Transverse colon (tissue), 4 donors: ENCODE measurements around the gene HOXA2. TPM values are rescaled to one million over a fixed set of nuclear protein-coding genes. Genes with fewer than 3 reads are reported as not detected.

Source experiments
- DNase-seq: peaks from one replicate; pipeline ENCODE4 v3.0.0-alpha.2; 2019
- H3K27ac ChIP-seq, 4 donors: fragments of 200-600 bp; sonication (generic); 2 replicates each; pipeline ENCODE4 v1.5.1; 2016 to 2018; ENCODE audit warnings: inconsistent platforms in 4 of 4
- H3K27me3 ChIP-seq: fragments of 200-600 bp; sonication (generic); 2 replicates; pipeline ENCODE4 v1.5.1; 2017; ENCODE audit warnings: inconsistent platforms
- H3K36me3 ChIP-seq, 4 donors: fragments of 200-600 bp; sonication (generic); 2 replicates each; pipeline ENCODE4 v1.5.1; 2017 to 2019; ENCODE audit warnings: inconsistent platforms in 4 of 4
- H3K4me1 ChIP-seq, 4 donors: fragments of 200-600 bp; sonication (generic); 2 replicates each; pipeline ENCODE4 v1.5.1; 2017 to 2020; ENCODE audit warnings: inconsistent platforms in 4 of 4
- H3K4me3 ChIP-seq, 4 donors: fragments of 200-600 bp; sonication (generic); 1 replicate in 1 of 4; 2 replicates in 3 of 4; pipeline versions ENCODE4 v1.5.1 to v1.6.1; 2017 to 2019; ENCODE audit warnings: inconsistent platforms in 4 of 4
- H3K9me3 ChIP-seq, 2 donors: fragments of 200-600 bp; sonication (generic); 2 replicates each; pipeline ENCODE4 v1.5.1; 2017 to 2019; ENCODE audit warnings: inconsistent platforms in 2 of 2
- CTCF ChIP-seq, 5 experiments: fragments of 200-600 bp in 3 of 5; fragments of 450-650 bp in 2 of 5; sonication (generic) in 3 of 5; IDR thresholded peaks; 1 replicate in 2 of 5; 2 replicates in 3 of 5; pipeline ENCODE4 v1.5.1; 2016 to 2017; ENCODE audit warnings: antibody characterized with exemption in 5 of 5, inconsistent platforms in 3 of 5, mild to moderate bottlenecking in 2 of 5, moderate library complexity in 1 of 5
- EP300 ChIP-seq: sonication (generic); formaldehyde crosslinking; IDR thresholded peaks from one replicate; pipeline ENCODE4 v1.6.1; 2017; ENCODE audit warnings: antibody characterized with exemption, low read depth
- POLR2A ChIP-seq: fragments of 450-650 bp; IDR thresholded peaks from one replicate; pipeline ENCODE4 v1.6.1; 2016; ENCODE audit warnings: antibody characterized with exemption, mild to moderate bottlenecking, moderate library complexity
- POLR2AphosphoS5 ChIP-seq, 3 donors: sonication (generic); formaldehyde crosslinking; IDR thresholded peaks; one replicate each; pipeline ENCODE4 v1.6.1; 2016; ENCODE audit warnings: antibody characterized with exemption in 3 of 3
- WGBS, 2 donors: methylation state at CpG; one replicate each; pipeline ENCODE4 v1.1.5; 2018; ENCODE audit warnings: low coverage in 1 of 2; 5-methylcytosine and 5-hydroxymethylcytosine counted together
- in situ Hi-C, 4 donors: fragments of 200-750 bp; cut with MboI; loops; one replicate each; pipeline versions ENCODE4 v1.15.0 to v1.15.1; 2017; ENCODE audit warnings: low sequenced_read_pairs in 3 of 4, low pct_ligation_motif_present in 1 of 4, low pct_unique_long_range_greater_than_20kb in 1 of 4
- intact Hi-C: fragments of 100-400 bp; cut with DNase I; formaldehyde crosslinking; loops from one replicate; pipeline ENCODE4 v1.15.1; 2023; ENCODE audit warnings: low total_unique reads
- total RNA-seq, 4 donors: library from RNA; depleted of rRNA; stranded (reverse); fragments of >200 nt; gene quantifications; one replicate each; pipeline ENCODE4 v1.1.0, GENCODE V29; 2016

HOXA2 gene
- total RNA-seq, 4 donors from 2014 or later: 2.7 to 16.1 (median 5.2) TPM

DNA sequence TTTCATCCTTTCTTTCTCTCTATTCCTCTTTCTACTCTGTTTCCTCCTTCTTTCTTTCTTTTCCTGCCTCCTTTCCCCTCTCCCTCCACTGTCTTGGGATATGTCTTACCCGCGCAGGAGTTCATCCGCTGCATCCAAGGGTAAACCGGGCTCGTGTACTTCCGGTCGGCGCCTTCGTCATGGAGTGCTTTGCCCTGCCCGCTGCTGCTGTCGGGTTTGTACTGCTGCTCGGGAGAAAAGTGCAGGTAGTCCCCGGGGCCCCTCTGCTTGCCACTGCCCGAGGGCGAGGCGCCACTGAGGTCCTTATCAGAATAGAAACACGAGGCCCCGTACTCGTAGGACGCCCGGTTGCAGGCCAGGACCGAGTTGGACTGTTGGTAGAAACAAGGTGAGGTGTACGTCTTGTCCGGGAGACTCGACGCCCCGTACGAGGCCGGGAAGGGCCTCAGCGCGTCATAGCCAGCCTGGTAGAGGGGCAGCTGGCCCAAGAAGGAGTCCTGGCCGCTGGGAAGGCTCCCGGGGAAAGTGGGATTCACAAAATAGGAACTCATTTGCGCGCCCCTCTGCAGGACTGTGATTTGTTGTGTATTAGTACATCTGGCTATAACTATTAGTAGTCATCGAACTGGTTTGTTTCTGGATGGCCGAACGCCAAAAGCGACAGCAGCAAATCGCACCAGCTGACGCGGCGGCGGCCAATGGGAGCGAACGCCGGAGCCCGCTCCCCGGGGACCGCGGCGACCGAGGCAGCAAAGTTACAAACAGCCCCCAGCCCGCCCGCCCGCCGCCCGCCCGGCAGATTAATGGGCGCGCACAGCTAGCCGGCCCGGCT lies 44.9 kb upstream of the HOXA2 start, which contains the start of gene HOXA6:
Gene HOXA6 (minus strand): TSS at position 576 of the 832 bp plus-strand sequence. CDS start 25 bp downstream, at position 551.
- Histone ChIP-seq H3K4me1 (peaks cover 0 to 78% (median 55%) of the 10 kb centered on the region in 4 donors), H3K27ac (peak within 1 kb of the TSS; percentile 95 to 99 (median 98)), H3K27me3 (peaks cover 26% of the 10 kb centered on the region), H3K4me3 (peak within 1 kb of the TSS; percentile 54 to 79 (median 72)), H3K36me3 (no peaks in the 10 kb centered on the region), H3K9me3 (no peaks in the 10 kb centered on the region)
- in situ Hi-C loops: loop anchor here in 3 of 4 donors (10.0 kb wide), 1 partner anchor 293 kb away; no protein-coding TSS in a partner anchor
- intact Hi-C loops: loop anchor here (5.0 kb wide), 2 partner anchors 40 to 290 kb away; no protein-coding TSS in a partner anchor
- TF ChIP-seq CTCF (IDR thresholded peaks at IDR 0.05) (no peak), POLR2AphosphoS5 (IDR thresholded peaks at IDR 0.05) (peak in 1 of 3 donors; percentile 40), POLR2A (peak; percentile 29)
- peak; percentile 81 for DNase-seq
- 11% methylated on average over 63 of the region's 63 CpGs; no CpG with 5 or more reads in 1 of the 2 donors for WGBS, 2 donors

- peaks cover 0 to 79% (median 55%) of the 10 kb centered on the region in 4 donors for H3K4me1 ChIP-seq
- no peaks in the 10 kb centered on the region for H3K36me3 ChIP-seq
- in situ Hi-C loops: loop anchor here in 3 of 4 donors (10.0 kb wide), 1 partner anchor 292 kb away; no protein-coding TSS in a partner anchor
- intact Hi-C loops: loop anchor here (5.0 kb wide), 2 partner anchors 39 to 289 kb away; no protein-coding TSS in a partner anchor
- peaks cover 24% of the 10 kb centered on the region for H3K27me3 ChIP-seq
- 40% methylated on average over 5 of the region's 5 CpGs; no CpG with 5 or more reads in 1 of the 2 donors for WGBS, 2 donors
- DNase-seq: peak; percentile 14
- H3K27ac ChIP-seq: peak overlapping the region; percentile 95 to 99 (median 98)
- H3K9me3 ChIP-seq: no peaks in the 10 kb centered on the region
- H3K4me3 ChIP-seq: peak overlapping the region in 3 of 4 donors; percentile 71 to 79 (median 73)
- no peak for TF ChIP-seq POLR2A
- no peak for TF ChIP-seq POLR2AphosphoS5 (IDR thresholded peaks at IDR 0.05)
- no peak for TF ChIP-seq EP300
- TF ChIP-seq CTCF (IDR thresholded peaks at IDR 0.05): no peak
Measured at GRCh38 chr7:27146491-27147198, 44.2 kb upstream of the HOXA2 start.

- WGBS, 2 donors: 55 to 64% methylated on average over 2 to 11 of the region's 11 CpGs
- Histone ChIP-seq H3K27ac (peak overlapping the region; percentile 95 to 99 (median 98)), H3K4me3 (peak overlapping the region in 3 of 4 donors; percentile 2 to 77 (median 57)), H3K27me3 (peaks cover 19% of the 10 kb centered on the region), H3K36me3 (no peaks in the 10 kb centered on the region), H3K4me1 (peaks cover 0 to 78% (median 58%) of the 10 kb centered on the region in 4 donors), H3K9me3 (no peaks in the 10 kb centered on the region)
- in situ Hi-C loops (loop anchor here in 3 of 4 donors (10.0 kb wide), 1 partner anchor 291 kb away; no protein-coding TSS in a partner anchor), intact Hi-C loops (loop anchor here (5.0 kb wide), 2 partner anchors 39 to 289 kb away; no protein-coding TSS in a partner anchor)
- TF ChIP-seq POLR2AphosphoS5 (IDR thresholded peaks at IDR 0.05) (peak in 1 of 3 donors; percentile 0), CTCF (IDR thresholded peaks at IDR 0.05) (no peak)
- DNase-seq: no peak
Measured at GRCh38 chr7:27145914-27146412, 43.5 kb upstream of the HOXA2 start.
